Stimulated activated CD4-positive, alpha-beta T cell treated with anti-CD3 and anti-CD28 coated beads, Interleukin-15, amount 100 ng/mL, for 1 hour (primary cell): ENCODE measurements around the gene ARFGEF3.
"Not testable (repeated sequence)": the region's sequence is repeated elsewhere in the genome, so short reads cannot be mapped to it uniquely, and the experiment has no call there.

Source experiments
- DNase-seq, 2 donors: peaks; one replicate each; pipeline ENCODE4 v3.0.0-alpha.2; 2020; ENCODE audit warnings: low read depth in 1 of 2, low spot score in 1 of 2

The ARFGEF3 gene

DNA sequence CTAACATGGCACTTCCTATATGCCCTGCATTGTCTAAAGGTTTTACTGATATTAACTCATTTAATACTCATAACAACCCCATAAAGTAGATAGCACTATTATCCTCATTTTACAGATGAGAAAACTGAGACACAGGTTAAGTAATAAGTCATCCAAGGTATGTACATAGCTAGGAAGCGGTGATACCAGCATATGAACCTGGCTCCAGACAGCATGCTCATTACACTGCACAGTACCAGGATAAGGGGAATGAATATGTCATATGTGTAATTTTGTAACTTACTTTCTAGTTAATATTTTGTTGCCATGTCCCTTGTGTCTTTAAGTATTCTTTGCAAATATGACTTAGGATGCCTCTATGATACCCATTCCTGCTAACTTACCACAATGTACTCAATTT lies 109.7 kb downstream of the ARFGEF3 start:
- no peak for DNase-seq

DNA sequence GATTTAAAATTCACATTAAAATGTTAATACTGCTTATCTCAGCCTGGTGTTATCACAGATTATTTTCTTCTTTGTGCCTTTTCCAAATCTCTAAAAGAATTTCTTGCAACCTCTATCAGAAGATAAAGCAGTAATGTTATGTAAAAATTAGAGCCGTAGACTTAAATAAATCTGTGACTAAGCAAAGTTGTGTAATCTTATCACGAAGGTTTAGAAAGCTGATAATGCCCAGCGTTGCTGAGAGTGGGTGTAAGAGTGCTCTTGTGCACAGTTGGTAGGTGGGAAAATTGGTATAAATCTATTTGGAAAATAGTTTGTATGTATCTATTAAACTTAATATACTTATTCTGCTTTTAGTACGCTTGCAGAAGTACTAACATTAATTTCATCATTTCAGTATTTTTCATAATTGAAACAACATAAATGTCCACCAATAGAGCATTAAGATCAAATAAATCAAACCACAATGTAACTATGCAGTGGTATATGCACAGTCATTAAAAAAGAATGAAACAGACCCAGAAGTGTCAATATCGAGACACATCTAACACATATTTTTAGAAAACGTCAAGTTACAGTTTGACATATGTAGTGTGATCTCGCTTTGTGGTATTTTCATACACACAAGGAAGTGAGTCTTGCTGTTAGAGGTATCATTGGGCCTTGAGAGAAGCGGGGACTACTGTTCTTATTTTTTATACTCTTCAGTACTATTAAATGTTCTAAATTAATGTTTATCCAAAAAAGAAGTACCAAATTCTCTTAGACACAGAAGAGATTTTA lies 111.0 kb downstream of the ARFGEF3 start:
- no peak for DNase-seq

DNA sequence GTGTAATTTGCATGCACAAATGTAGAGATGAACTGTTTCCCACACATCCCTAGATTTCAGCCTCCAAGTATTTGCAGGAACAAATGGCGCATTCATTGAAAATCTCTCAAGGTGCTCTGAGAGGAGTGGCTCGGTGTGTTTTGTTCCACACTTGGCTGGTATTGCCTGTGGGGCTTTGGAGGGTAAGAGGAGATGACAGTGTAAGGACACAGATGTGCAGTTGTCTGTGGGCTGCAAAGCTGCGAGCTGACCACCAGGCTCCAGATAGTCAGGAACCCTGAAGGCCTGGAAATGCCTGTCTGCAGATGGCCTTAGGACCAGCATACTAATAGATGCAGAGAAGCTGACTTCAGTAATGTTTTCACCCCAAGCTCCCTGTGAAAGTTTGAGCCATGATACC lies 114.2 kb downstream of the ARFGEF3 start:
- no peak for DNase-seq

DNA sequence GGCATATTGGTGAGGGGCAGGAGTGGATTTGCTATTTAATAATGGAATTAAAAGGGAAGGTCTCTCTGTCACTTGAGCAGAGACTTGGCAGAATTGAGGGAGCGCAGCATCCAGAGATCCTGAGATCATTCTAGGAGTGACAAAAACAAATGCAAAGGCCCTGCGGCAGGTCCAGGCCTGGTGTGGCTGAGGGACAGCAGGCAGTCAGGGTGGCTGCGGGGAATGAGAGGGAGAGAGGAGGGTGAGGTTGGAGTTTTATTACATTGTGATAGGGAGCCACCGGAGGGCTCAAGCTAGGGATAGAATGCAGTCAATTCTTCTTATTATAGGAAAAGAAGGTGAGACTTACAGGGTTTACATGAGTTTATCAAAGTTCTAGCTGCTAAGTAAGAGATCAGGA lies 116.1 kb downstream of the ARFGEF3 start:
- no peak for DNase-seq

DNA sequence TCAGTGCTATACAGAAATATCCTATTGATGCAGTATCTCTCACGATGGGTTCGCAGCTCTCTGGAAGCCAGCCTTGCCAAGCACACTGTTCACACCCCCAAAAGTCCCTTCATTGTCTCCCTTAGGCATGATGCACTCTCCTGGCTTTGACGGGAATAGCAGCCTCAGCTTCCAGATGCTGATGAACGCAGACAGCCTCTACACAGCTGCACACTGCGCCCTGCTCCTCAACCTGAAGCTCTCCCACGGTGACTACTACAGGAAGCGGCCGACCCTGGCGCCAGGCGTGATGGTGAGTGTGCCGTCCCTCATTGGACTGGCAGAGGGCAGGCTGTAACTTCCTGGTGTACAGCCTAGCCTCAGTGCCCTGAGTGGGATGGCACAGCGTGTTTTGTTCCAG lies 116.6 kb downstream of the ARFGEF3 start:
- no peak for DNase-seq

DNA sequence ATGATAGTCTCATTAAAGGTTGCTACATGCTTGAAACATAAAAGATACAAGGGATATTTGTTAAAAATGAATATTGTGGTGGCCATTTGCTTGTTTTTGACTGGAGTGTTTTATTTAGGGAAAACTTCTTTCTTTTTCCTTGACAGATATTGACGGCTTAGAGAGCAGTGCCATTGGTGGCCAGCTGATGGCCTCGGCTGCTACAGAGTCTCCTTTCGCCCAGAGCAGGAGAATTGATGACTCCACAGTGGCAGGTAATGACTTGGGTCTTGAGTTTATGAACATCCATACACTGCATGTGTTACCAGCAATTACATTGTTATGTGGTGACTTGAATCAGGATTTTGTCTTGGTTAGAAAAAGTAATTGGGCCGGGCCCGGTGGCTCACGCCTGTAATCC lies 124.1 kb downstream of the ARFGEF3 start:
- DNase-seq = no peak

DNA sequence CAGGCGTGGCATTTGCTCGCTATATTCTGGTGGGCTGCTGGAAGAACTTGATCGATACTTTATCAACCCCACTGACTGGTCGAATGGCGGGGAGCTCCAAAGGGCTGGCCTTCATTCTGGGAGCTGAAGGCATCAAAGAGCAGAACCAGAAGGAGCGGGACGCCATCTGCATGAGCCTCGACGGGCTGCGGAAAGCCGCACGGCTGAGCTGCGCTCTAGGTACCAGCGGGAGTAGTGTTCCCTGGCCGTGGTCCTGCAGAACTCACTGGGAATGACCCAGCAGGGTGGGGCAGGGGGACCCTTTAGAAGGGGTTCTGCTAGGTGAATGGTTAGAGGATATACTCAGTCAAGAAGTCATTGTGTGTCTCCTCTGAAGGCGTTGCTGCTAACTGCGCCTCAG lies 125.0 kb downstream of the ARFGEF3 start:
- no peak for DNase-seq

DNA sequence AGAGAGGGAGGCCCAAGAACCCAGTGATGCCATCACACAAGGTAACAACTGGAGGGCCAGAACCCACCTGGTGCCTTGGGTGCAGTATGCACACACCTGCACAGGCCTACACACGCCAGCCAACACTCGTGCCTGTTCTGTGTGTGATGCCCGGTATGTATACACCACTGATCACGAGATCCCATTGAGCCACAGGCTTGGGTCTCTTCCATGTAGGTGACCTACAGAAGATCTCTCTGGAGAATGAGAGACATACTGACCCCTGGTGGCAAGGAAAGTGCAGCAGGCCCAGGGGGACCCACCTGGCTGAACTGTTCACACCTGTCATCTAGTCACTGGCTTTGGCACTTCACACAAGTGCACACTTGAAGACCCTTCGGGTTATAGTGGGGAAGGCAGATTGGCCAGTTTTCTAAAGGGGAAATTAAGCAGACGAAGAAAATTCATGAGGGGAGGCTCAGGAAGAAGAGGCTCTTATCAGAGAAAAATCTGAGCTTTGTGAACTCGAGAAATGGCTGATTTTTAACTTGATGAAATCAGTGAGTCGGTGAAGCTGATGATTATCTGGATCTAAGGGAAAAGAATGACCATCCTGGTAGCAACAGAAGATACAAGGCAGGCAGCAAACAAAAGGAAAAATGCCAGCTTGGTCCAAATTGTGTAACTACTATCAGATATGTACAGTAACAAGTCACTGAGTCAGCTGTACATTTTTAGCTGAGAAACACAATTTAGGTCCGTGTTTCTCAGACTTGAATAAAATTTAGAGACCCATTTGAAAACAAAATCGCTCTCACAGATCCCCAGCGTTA lies 125.6 kb downstream of the ARFGEF3 start:
- DNase-seq = peak in 1 of 2 donors; percentile 20

DNA sequence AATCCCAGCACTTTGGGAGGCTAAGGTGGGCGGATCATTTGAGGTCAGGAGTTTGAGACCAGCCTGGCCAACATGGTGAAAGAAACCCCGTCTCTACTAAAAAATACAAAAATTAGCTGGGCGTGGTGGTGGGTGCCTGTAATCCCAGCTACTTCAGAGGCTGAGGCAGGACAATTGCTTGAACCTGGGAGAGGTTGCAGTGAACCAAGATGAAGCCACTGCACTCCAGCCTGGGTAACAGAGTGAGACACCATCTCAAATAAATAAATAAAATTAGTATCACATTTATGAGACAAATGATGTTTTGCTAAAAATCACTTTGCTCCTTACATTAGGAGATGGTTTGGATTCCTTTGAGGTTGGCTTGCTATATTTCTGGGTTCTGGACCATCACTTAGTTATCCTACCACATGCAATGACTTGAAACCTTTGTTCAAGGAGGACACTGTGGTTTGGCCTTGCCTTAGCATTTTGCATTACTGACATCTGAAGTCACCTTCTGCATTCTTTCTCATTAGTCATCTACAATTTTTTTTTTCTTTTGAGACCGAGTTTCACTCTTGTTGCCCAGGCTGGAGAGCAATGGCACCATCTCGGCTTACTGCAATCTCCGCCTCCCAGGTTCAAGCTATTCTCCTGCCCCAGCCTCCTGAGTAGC lies 126.8 kb downstream of the ARFGEF3 start:
- not testable (repeated sequence) for DNase-seq

DNA sequence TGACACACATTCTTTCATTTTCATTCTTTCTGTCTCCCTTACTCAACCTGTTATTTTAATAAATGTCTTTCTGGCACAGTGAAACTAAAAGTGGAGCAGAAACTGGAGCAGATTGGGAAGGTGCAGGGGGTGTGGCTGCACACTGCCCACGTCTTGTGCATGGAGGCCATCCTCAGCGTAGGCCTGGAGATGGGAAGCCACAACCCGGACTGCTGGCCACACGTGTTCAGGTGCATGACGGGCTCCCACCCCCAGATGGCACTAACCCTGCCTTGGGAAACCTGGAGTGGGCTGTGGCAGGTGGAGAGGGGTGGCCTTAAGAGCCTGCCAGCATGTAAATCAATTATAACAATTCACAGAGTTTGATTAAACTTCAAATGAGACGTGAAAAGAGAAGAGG lies 128.0 kb downstream of the ARFGEF3 start:
- DNase-seq = no peak

DNA sequence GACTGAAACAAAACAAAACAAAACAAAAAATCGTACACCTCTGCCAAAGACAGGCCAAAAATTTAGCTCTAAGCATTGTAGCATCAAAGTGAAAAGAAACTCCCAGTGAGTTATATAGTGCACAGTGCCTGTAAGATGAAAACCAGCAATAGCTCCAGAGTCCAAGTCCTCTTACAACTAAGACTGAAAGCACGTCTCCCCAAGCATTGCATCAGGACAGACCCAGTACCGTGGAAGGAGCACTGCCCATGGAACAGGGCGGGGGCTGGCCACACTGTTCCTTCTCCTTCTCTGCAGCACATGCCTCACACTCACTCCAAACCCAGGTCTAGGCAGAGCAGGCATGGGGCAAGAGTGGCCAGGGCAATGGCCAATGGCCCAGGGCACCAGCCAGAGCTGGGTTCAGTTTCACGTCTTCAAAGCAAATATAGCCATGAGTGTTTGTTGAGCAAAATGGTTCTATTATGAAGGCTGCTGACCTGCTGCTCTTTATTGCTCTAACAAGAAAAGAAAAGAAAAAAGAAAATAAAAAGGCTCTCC lies 128.8 kb downstream of the ARFGEF3 start:
- no peak for DNase-seq

DNA sequence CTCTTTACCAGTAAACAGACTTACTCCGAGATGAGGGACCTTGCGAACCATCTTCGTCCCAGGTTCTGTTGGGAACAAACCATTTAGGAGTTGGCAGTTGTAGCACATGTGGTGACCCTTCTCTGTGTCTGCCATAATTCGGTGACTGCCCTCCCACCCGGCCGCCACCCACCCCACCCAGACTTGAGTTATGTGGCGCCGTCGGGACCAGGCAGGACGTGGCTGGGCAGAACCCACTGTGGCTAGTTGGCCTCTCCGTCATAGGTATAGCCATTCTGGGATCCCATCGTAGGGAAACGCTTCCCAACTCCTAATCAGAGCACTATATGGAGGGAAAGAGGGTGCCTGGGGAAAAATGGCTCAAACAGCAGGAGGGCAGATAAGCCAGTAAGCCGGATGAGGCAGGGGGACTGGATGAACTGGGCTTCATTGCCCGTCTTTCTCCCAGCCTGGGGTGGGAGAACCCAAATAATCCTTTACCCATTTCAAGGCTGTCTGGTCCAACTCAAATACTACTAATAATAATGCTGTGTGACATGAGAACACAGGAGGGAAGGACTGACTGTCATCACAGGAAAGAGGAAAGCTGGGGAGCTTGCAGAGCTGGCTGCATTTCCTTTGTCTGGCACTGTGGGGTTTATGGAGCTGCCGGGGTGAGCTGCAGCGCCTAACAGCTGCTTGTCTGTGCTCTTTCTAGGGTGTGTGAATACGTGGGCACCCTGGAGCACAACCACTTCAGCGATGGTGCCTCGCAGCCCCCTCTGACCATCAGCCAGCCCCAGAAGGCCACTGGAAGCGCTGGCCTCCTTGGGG lies 129.5 kb downstream of the ARFGEF3 start:
- no peak for DNase-seq

DNA sequence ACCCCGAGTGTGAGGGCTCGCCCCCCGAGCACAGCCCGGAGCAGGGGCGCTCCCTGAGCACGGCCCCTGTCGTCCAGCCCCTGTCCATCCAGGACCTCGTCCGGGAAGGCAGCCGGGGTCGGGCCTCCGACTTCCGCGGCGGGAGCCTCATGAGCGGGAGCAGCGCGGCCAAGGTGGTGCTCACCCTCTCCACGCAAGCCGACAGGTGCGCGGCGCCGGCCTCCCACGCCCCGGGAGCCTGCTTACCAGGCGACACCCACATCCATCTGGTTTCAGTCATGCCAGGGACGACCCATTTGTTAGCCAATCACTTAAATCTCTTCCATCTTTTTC lies 130.1 kb downstream of the ARFGEF3 start:
- no peak for DNase-seq

DNA sequence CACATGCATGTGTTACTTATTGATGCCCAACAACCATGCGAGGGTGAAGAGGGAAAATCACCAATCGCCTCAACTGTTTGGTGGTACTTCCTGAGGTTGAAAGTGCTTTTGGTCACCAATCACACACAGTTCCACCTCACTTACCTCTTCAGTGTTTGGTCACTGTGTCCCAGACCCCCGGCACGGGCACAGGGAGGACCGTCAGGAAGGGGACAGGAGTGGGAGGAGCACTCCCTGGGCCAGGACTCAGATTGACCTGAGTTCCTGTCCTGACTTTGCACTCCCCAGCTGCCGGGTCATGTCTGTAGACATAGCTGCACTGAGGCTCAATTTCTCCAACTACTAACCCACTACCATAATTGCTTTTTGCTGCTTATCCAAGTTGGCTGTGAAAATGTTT lies 130.7 kb downstream of the ARFGEF3 start:
- no peak for DNase-seq

DNA sequence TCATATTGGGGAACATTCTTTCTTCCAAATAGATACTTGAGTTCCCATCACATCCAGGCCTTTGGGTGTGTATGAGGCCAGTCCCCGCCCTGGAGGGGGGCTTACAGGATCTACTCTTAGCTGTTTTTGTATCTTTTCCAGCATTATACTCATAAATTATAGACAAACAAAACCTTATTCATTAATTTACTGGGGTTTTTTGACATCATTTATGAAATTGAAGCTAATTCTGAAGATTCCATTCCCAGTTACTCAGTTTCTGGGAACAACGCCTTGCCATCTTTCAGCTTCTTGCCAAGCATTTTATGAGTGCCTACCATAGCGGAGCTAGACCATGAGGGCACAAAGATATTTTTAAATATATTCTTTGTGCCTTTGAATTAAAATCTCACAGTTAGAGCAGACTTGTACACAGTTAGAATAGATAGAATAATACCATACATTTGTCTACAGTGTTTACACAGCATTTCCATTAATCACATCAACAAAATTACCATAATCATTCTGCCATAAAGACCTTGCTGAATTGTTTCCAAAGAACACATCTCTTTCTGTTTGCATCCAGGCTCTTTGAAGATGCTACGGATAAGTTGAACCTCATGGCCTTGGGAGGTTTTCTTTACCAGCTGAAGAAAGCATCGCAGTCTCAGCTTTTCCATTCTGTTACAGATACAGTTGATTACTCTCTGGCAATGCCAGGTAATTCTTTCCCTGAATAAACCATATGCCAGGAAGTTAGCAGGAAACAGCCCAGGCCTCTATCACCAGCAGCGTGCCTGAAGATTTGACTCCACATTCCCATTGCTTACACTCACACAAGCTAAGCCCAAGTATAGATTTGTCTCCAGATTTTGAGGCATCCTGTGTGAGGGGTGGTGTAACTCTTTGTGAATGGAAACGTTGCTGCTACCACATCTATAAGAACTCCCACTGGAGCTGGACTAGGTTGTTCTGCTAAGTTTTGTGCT lies 132.0 kb downstream of the ARFGEF3 start:
- no peak for DNase-seq

DNA sequence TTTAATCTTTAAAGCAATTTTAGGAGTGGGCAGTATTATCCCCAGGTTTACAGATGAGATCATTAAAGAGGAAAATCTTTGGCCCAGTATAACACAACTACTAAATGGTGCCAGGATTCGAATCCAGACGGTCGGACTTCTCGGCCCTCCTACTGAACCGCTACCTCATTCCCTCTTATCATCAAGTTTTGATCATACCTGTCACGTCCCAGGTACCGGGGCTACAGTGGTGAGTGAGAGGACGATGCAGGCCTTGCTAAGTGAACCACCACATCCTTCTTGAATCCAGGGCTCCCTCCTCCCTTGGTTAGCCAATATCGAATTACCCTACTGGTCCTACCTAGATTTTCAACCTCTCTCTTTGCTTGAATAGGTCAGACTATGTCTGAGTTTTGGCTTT lies 134.6 kb downstream of the ARFGEF3 start:
- DNase-seq = no peak

DNA sequence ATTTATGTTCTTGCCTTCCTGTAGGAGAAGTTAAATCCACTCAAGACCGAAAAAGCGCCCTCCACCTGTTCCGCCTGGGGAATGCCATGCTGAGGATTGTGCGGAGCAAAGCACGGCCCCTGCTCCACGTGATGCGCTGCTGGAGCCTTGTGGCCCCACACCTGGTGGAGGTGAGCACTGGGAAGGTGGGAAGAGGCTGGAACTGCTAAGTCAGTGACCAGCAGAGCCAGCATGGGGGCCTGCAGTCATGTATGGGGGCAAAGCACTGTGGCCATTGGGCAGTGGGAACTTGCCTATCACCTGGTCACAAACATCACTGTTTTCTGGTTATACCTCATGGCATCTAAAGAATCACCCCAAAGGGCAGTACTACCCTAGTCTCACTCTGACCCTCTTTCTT lies 135.0 kb downstream of the ARFGEF3 start:
- DNase-seq = no peak

DNA sequence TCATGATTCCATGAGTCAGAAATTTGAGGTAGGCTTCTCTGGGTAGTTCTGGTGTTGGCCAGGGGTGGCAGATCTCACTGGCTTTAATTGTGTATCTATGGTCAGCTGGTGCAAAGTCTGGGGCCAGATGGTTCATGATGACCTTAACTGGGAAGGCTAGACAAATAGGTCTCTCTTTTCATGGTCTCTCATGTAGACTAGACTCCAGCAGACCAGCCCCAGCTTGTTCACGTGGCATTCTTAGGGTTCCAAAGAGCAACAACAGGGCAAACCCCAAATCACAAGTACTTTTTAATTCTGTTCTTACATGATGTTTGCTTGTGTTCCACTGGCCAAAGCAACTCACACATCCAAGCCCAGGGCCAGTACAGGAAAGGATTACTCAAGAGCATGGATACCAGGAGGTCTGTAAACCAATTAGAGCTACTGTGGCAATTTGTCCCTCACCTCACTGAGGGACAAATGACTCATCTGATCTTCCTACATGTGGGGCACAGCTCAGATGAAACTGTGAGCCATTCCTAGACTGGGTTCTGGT lies 136.1 kb downstream of the ARFGEF3 start:
- DNase-seq = no peak

DNA sequence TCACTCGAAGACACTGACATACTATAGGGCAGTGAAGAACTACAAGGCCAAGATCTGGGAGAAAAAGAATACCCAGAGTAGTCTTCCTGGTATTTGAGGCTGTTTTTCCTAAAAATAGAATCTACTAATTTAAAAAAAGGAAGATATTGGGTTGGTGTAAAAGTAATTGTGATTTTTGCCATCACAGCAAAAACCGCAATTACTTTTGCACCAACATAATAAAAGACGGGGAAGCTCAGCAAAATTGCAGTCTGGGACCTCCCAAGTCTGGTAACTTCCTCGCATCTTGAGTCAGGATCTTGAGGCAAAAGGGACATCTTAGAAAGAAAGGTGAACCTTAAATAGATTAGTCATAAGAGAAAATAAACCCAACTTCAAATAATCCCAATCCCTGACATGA lies 138.7 kb downstream of the ARFGEF3 start:
- no peak for DNase-seq

DNA sequence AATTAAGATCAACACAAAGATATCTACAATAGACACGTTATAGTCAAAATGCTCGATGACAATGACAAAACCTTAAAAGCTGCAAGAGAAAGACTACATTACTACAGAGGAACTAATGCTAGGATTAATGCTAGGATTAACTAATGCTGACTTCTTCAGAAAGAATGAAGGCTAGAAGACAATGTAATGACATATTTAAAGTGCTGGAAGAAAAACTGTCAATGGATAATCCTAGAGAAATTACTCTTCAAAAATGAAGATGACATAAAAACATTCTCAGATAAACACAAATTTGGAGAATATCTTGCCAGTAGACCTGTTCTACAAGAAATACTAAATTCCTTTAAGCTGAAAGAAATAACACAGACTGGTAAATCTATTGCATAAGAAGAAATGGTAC lies 140.8 kb downstream of the ARFGEF3 start:
- no peak for DNase-seq
